ENCODE data around the gene HOXA11. TPM values are rescaled to one million over a fixed set of nuclear protein-coding genes. Genes with fewer than 3 reads are reported as not detected.

The HOXA11 gene
- total and polyA plus RNA-seq, 10 of the 15 experiments (the other 5 are each of a cell fraction or from before 2014, with no cell fraction given), result not detected

- no peak for TF ChIP-seq REST (IDR thresholded peaks at IDR 0.05; ENCODE audit: low read depth, low read length)
- TF ChIP-seq JUND (IDR thresholded peaks at IDR 0.05; ENCODE audit: low read depth, low read length), result no peak
- TF ChIP-seq, protein P1, sequence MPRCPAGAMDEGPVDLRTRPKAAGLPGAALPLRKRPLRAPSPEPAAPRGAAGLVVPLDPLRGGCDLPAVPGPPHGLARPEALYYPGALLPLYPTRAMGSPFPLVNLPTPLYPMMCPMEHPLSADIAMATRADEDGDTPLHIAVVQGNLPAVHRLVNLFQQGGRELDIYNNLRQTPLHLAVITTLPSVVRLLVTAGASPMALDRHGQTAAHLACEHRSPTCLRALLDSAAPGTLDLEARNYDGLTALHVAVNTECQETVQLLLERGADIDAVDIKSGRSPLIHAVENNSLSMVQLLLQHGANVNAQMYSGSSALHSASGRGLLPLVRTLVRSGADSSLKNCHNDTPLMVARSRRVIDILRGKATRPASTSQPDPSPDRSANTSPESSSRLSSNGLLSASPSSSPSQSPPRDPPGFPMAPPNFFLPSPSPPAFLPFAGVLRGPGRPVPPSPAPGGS (IDR thresholded peaks at IDR 0.05; ENCODE audit: borderline replicate concordance, insufficient read depth, low read depth, low read length, poor library complexity, severe bottlenecking), result no peak
- no peak for TF ChIP-seq NFXL1 (IDR thresholded peaks at IDR 0.05; ENCODE audit: borderline replicate concordance)
- TF ChIP-seq BRCA1 (IDR thresholded peaks at IDR 0.05; ENCODE audit: low read depth, low read length), result no peak
- no peak for TF ChIP-seq EZH2 (IDR thresholded peaks at IDR 0.05; ENCODE audit: borderline replicate concordance, control insufficient read depth, low read depth, low read length)
Measured at GRCh38 chr7:27194686-27195379, 9.8 kb upstream of the HOXA11 start (continued).
